Hepatocyte (in vitro differentiated cells): Measurements from ENCODE around the gene SETDB2. TPM values are rescaled to one million over a fixed set of nuclear protein-coding genes. Genes with fewer than 3 reads are reported as not detected.

ENCODE experiments used
- DNase-seq: peaks from one replicate; pipeline ENCODE4 v3.0.0-alpha.2; 2016; ENCODE audit warnings: low spot score
- H2AFZ ChIP-seq: fragments of 200-600 bp; sonication (generic); 2 replicates; pipeline ENCODE4 v1.6.0; 2016; ENCODE audit warnings: antibody characterized with exemption, mild to moderate bottlenecking
- H3K27ac ChIP-seq: fragments of 200-600 bp; sonication (generic); 2 replicates; pipeline ENCODE4 v1.5.1; 2016; ENCODE audit warnings: mild to moderate bottlenecking
- H3K27me3 ChIP-seq: fragments of 200-600 bp; sonication (generic); 2 replicates; pipeline ENCODE4 v1.6.1; 2016
- H3K36me3 ChIP-seq: fragments of 200-600 bp; sonication (generic); replicated peaks from 2 replicates; pipeline ENCODE4 v1.5.1; 2016; ENCODE audit warnings: low read depth; ENCODE audit not compliant: insufficient read depth
- H3K4me1 ChIP-seq: fragments of 200-600 bp; sonication (generic); 2 replicates; pipeline ENCODE4 v1.5.1; 2016; ENCODE audit warnings: mild to moderate bottlenecking, moderate library complexity; ENCODE audit not compliant: insufficient read depth
- H3K4me2 ChIP-seq: fragments of 200-600 bp; sonication (generic); 2 replicates; pipeline ENCODE4 v1.6.0; 2016
- H3K4me3 ChIP-seq: fragments of 200-600 bp; sonication (generic); 2 replicates; pipeline ENCODE4 v1.5.1; 2016; ENCODE audit warnings: mild to moderate bottlenecking
- H3K79me2 ChIP-seq: fragments of 200-600 bp; sonication (generic); 2 replicates; pipeline ENCODE4 v1.6.0; 2017; ENCODE audit warnings: mild to moderate bottlenecking
- H3K9me2 ChIP-seq: fragments of 200-600 bp; sonication (generic); replicated peaks from 2 replicates; pipeline ENCODE4 v1.6.0; 2017; ENCODE audit warnings: mild to moderate bottlenecking; ENCODE audit not compliant: insufficient read depth
- H3K9me3 ChIP-seq: fragments of 200-600 bp; sonication (generic); 2 replicates; pipeline ENCODE4 v1.5.1; 2016; ENCODE audit warnings: low read depth, mild to moderate bottlenecking
- H4K20me1 ChIP-seq: fragments of 200-600 bp; sonication (generic); 2 replicates; pipeline ENCODE4 v1.6.0; 2016; ENCODE audit warnings: mild to moderate bottlenecking; ENCODE audit not compliant: insufficient read depth, poor library complexity, severe bottlenecking
- EZH2 ChIP-seq: fragments of 200-600 bp; sonication (generic); IDR thresholded peaks from 2 replicates; pipeline ENCODE4 v1.6.1; 2016; ENCODE audit warnings: antibody characterized with exemption, mild to moderate bottlenecking, borderline replicate concordance
- EZH2phosphoT487 ChIP-seq: fragments of 200-600 bp; sonication (generic); IDR thresholded peaks from one replicate; pipeline ENCODE4 v1.6.1; 2018; ENCODE audit warnings: antibody characterized with exemption, mild to moderate bottlenecking, low read depth, moderate library complexity; ENCODE audit not compliant: unreplicated experiment, severe bottlenecking
- WGBS: methylation state at CpG from one replicate; pipeline ENCODE4 v1.1.6; 2016; ENCODE audit warnings: low lambda C conversion rate; ENCODE audit errors: missing lambda C conversion rate; 5-methylcytosine and 5-hydroxymethylcytosine counted together
- polyA plus RNA-seq: library from polyadenylated mRNA; unstranded; fragments of >200 nt; fragmentation: Nextera tagmentation; extraction: Ambion mirVana; gene quantifications from 2 replicates; pipeline ENCODE4 v1.2.1, GENCODE V29; 2016
- total RNA-seq: library from RNA; depleted of rRNA; stranded (reverse); fragments of >200 nt; gene quantifications from 2 replicates; pipeline ENCODE4 v1.2.3, GENCODE V29; 2014
- TF ChIP-seq, protein P1 (sequence below): fragments of 200-600 bp; sonication (generic); IDR thresholded peaks from 2 replicates; pipeline ENCODE4 v1.5.1; 2016; ENCODE audit warnings: antibody characterized with exemption, mild to moderate bottlenecking; ENCODE audit not compliant: poor library complexity

The SETDB2 gene
- total and polyA plus RNA-seq, 2 experiments from 2014 or later, result 8.9 to 14.5 TPM

DNA sequence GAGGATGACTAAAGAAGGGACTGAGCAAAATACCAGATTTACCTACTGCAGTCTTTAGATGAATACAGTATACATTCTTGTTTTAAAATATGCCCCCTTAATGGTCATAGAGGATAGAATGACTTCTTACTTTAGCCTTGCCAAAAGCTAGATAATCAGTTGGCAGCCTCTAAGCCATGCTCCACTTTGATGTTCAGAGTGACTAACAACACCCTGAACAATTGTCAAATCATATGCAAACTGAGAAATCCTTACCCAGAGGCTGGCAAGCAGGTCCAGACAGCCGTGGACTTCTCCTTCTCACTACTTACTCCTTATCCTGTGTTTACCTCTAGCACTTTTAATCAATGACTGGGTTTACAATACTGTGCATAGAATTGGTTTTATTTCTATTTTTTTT is 28.1 kb downstream of the SETDB2 start:
- Histone ChIP-seq H3K4me2 (no peak overlapping the region), H3K27ac (no peak overlapping the region), H3K27me3 (no peaks in the 10 kb centered on the region), H3K9me2 (no peaks in the 10 kb centered on the region), H3K79me2 (no peaks in the 10 kb centered on the region), H3K4me1 (no peaks in the 10 kb centered on the region), H2AFZ (no peak overlapping the region), H3K4me3 (no peak overlapping the region), H3K9me3 (no peaks in the 10 kb centered on the region), H4K20me1 (no peaks in the 10 kb centered on the region), H3K36me3 (no peaks in the 10 kb centered on the region)
- TF ChIP-seq, protein P1, sequence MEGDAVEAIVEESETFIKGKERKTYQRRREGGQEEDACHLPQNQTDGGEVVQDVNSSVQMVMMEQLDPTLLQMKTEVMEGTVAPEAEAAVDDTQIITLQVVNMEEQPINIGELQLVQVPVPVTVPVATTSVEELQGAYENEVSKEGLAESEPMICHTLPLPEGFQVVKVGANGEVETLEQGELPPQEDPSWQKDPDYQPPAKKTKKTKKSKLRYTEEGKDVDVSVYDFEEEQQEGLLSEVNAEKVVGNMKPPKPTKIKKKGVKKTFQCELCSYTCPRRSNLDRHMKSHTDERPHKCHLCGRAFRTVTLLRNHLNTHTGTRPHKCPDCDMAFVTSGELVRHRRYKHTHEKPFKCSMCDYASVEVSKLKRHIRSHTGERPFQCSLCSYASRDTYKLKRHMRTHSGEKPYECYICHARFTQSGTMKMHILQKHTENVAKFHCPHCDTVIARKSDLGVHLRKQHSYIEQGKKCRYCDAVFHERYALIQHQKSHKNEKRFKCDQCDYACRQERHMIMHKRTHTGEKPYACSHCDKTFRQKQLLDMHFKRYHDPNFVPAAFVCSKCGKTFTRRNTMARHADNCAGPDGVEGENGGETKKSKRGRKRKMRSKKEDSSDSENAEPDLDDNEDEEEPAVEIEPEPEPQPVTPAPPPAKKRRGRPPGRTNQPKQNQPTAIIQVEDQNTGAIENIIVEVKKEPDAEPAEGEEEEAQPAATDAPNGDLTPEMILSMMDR, result no peak
- TF ChIP-seq EZH2 (no peak), EZH2phosphoT487 (no peak)
- no peak for DNase-seq
- 26% methylated on average over 1 of the region's 1 CpG for WGBS

DNA sequence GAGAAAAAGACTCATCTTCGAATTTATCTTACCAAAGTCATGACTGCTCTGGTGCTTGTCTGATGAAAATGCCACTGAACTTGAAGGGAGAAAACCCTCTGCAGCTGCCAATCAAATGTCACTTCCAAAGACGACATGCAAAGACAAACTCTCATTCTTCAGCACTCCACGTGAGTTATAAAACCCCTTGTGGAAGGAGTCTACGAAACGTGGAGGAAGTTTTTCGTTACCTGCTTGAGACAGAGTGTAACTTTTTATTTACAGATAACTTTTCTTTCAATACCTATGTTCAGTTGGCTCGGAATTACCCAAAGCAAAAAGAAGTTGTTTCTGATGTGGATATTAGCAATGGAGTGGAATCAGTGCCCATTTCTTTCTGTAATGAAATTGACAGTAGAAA is 32.5 kb downstream of the SETDB2 start:
- Histone ChIP-seq H3K4me2 (no peak overlapping the region), H3K4me3 (no peak overlapping the region), H2AFZ (no peak overlapping the region), H3K9me2 (no peaks in the 10 kb centered on the region), H3K36me3 (no peaks in the 10 kb centered on the region), H3K4me1 (no peaks in the 10 kb centered on the region), H4K20me1 (no peaks in the 10 kb centered on the region), H3K9me3 (no peaks in the 10 kb centered on the region), H3K27me3 (no peaks in the 10 kb centered on the region), H3K79me2 (no peaks in the 10 kb centered on the region), H3K27ac (no peak overlapping the region)
- no peak for DNase-seq
- TF ChIP-seq EZH2 (no peak), EZH2phosphoT487 (no peak)
- TF ChIP-seq, protein P1, result no peak
- WGBS, result 95% methylated on average over 7 of the region's 7 CpGs

DNA sequence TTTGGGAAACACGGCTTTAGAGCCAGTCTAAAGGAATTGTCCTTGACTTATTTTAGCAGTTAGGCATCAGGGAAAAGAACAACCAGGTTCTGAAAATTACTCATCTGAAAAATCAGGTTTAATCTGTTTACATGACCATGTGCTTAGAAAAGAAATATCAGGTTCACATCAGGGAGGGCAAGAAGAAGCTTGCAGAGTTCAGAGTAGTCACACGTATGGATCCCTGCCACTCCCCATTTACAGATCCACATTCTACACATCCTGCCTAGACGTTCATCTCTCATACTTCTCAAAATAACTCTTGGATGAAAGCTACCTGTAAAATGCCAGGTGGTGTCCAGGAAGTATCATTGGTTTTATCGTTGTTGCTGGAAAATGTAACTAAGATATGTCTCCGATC is 37.7 kb downstream of the SETDB2 start:
- no peaks in the 10 kb centered on the region for H3K36me3 ChIP-seq
- H2AFZ ChIP-seq, result no peak overlapping the region
- no peak for TF ChIP-seq EZH2phosphoT487
- TF ChIP-seq, protein P1, result no peak
- no peak for TF ChIP-seq EZH2
- H3K79me2 ChIP-seq, result no peaks in the 10 kb centered on the region
- H4K20me1 ChIP-seq, result no peaks in the 10 kb centered on the region
- H3K9me3 ChIP-seq, result no peaks in the 10 kb centered on the region
- no peak for DNase-seq
- no peak overlapping the region for H3K27ac ChIP-seq
- no peaks in the 10 kb centered on the region for H3K27me3 ChIP-seq
- WGBS, result 92% methylated on average over 5 of the region's 5 CpGs
- no peak overlapping the region for H3K4me3 ChIP-seq
- H3K4me1 ChIP-seq, result no peaks in the 10 kb centered on the region
- no peak overlapping the region for H3K4me2 ChIP-seq
- H3K9me2 ChIP-seq, result no peaks in the 10 kb centered on the region

DNA sequence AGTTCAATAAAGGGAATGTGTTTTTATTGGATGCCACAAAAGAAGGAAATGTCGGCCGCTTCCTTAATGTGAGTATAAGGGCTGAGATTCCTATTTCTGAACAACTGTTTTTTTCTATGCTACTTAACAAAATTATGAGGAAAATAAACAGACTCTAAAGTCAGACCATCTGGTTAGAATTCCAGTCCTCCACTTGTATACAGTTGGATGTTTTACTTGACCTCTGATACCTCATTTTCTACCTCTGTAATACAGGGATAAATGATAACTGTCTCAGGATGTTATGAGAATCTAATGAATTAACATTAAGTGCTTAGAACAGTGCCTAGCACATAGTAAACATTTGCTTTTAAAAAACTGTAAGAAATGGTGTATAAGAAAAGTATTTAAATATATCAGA is 44.5 kb downstream of the SETDB2 start:
- Histone ChIP-seq H3K4me3 (no peak overlapping the region), H4K20me1 (no peaks in the 10 kb centered on the region), H3K27me3 (no peaks in the 10 kb centered on the region), H3K27ac (no peak overlapping the region), H3K36me3 (no peaks in the 10 kb centered on the region), H2AFZ (no peak overlapping the region), H3K9me3 (no peaks in the 10 kb centered on the region), H3K4me2 (no peak overlapping the region), H3K9me2 (no peaks in the 10 kb centered on the region), H3K4me1 (no peaks in the 10 kb centered on the region), H3K79me2 (no peaks in the 10 kb centered on the region)
- WGBS, result 82% methylated on average over 2 of the region's 2 CpGs
- no peak for DNase-seq
- TF ChIP-seq EZH2phosphoT487, result no peak
- TF ChIP-seq, protein P1, result no peak
- TF ChIP-seq EZH2, result no peak
